C4-2B (cell line): ENCODE measurements around the gene ARL17B.

Source experiments
- ZFX ChIP-seq: fragments of 450-650 bp; IDR thresholded peaks from 2 replicates; pipeline ENCODE4 v1.6.1; 2017
- TF ChIP-seq, protein P1 (sequence below): fragments of 450-650 bp; conservative IDR thresholded peaks from 2 replicates; pipeline ENCODE4 v1.5.1; 2017; ENCODE audit warnings: mild to moderate bottlenecking

DNA sequence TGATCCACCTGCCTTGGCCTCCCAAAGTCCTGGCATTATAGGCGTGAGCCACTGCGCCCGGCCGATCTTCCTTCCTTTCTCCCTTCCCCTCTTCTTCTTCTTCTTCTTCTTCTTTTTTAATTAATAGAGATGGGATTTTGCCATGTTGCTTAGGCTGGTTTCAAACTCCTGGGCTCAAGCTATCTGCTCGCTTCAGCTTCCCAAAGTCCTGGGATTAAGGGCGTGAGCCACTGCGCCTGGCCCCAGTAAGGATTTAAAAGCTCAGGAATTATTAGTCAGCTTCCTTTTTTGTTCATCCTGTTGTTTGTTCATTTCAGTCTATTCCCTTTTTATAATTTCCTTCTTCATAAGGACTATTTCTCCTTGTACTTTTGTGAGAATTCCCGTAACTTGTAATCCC is 99.3 kb downstream of the ARL17B start:
- TF ChIP-seq, protein P1, sequence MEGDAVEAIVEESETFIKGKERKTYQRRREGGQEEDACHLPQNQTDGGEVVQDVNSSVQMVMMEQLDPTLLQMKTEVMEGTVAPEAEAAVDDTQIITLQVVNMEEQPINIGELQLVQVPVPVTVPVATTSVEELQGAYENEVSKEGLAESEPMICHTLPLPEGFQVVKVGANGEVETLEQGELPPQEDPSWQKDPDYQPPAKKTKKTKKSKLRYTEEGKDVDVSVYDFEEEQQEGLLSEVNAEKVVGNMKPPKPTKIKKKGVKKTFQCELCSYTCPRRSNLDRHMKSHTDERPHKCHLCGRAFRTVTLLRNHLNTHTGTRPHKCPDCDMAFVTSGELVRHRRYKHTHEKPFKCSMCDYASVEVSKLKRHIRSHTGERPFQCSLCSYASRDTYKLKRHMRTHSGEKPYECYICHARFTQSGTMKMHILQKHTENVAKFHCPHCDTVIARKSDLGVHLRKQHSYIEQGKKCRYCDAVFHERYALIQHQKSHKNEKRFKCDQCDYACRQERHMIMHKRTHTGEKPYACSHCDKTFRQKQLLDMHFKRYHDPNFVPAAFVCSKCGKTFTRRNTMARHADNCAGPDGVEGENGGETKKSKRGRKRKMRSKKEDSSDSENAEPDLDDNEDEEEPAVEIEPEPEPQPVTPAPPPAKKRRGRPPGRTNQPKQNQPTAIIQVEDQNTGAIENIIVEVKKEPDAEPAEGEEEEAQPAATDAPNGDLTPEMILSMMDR = no peak
- TF ChIP-seq ZFX = no peak
